ENCODE results near the gene DOHH. TPM values are rescaled to one million over a fixed set of nuclear protein-coding genes. Genes with fewer than 3 reads are reported as not detected.

Gene DOHH
- total RNA-seq, 1 experiment from 2014 or later = 22.3 TPM

DNA sequence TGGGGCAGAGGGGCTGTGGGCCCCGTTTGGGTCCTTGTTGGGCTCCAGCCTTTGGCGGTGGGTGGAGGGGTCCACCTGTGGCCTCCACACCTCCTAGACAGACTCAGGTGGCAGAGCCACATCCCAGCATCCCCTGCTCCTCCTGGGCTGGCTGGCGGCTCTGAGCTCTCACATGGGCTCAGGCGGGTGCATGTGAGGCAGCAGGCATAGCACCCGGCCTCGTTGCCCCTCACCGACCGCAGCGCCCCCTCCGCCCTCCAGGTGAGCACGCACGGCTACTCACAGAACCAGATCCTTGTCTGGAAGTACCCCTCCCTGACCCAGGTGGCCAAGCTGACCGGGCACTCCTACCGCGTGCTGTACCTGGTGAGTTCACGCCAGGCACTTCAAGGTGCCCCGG lies 32.6 kb upstream of the DOHH start:
- Histone ChIP-seq H3K4me1 (ENCODE audit: insufficient read depth, low read length, poor library complexity, severe bottlenecking) (no peaks in the 10 kb centered on the region), H3K9me3 (ENCODE audit: low read depth, low read length, poor library complexity, severe bottlenecking) (no peaks in the 10 kb centered on the region), H3K27ac (ENCODE audit: low read depth, low read length, poor library complexity, severe bottlenecking) (no peak overlapping the region), H3K27me3 (replicated peaks; ENCODE audit: insufficient read depth, low read depth, low read length, poor library complexity) (no peaks in the 10 kb centered on the region), H3K4me3 (ENCODE audit: low read depth, low read length, poor library complexity, severe bottlenecking) (no peak overlapping the region), H3K36me3 (ENCODE audit: insufficient read depth, low read length, poor library complexity, severe bottlenecking) (peaks cover 65% of the 10 kb centered on the region)
- TF ChIP-seq EZH2 (IDR thresholded peaks at IDR 0.05; ENCODE audit: borderline replicate concordance, low read depth, low read length, poor library complexity, severe bottlenecking) = no peak
- no peak for TF ChIP-seq CTCF (conservative IDR thresholded peaks at IDR 0.05; ENCODE audit: low read depth, low read length)
- intact Hi-C loops (cut with micrococcal nuclease; ENCODE audit: unreplicated experiment) = no loop called here
- ChIA-PET CTCF (no interaction called here), POLR2A (ENCODE audit: low non-redundant PET) (no interaction called here)
- BruUV-seq (replicated peaks) = no TSS peak
- no peak for DNase-seq (ENCODE audit: low spot score)

DNA sequence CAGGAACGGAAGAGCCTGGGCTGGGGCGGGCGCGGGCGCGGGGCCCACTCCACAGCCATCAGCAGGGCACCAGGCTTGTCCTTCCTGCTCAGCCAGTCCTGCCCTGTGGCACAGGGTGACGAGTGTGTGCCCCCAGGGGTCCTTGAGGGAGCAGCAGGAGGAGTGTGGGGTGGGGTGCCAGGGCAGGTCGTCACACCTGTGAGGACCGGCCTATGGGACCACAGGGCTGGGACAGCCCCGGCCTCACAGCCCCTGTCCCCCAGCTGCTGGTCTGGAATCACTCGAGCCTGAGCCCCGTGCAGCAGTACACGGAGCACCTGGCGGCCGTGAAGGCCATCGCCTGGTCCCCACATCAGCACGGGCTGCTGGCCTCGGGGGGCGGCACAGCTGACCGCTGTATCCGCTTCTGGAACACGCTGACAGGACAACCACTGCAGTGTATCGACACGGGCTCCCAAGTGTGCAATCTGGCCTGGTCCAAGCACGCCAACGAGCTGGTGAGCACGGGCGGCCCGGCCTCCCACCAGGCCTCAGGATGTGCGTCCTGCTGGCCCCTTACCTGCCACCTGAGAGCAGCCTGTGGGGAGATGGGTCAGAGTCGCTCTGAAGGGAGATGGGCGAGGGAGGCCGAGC lies 31.8 kb upstream of the DOHH start:
- Histone ChIP-seq H3K27me3 (replicated peaks; ENCODE audit: insufficient read depth, low read depth, low read length, poor library complexity) (no peaks in the 10 kb centered on the region), H3K4me1 (ENCODE audit: insufficient read depth, low read length, poor library complexity, severe bottlenecking) (no peaks in the 10 kb centered on the region), H3K9me3 (ENCODE audit: low read depth, low read length, poor library complexity, severe bottlenecking) (no peaks in the 10 kb centered on the region), H3K36me3 (ENCODE audit: insufficient read depth, low read length, poor library complexity, severe bottlenecking) (peaks cover 71% of the 10 kb centered on the region), H3K4me3 (ENCODE audit: low read depth, low read length, poor library complexity, severe bottlenecking) (no peak overlapping the region), H3K27ac (ENCODE audit: low read depth, low read length, poor library complexity, severe bottlenecking) (no peak overlapping the region)
- DNase-seq (ENCODE audit: low spot score) = no peak
- intact Hi-C loops (cut with micrococcal nuclease; ENCODE audit: unreplicated experiment) = no loop called here
- ChIA-PET POLR2A (ENCODE audit: low non-redundant PET) (no interaction called here), CTCF (no interaction called here)
- no TSS peak for BruUV-seq (replicated peaks)
- no peak for TF ChIP-seq EZH2 (IDR thresholded peaks at IDR 0.05; ENCODE audit: borderline replicate concordance, low read depth, low read length, poor library complexity, severe bottlenecking)
- TF ChIP-seq CTCF (conservative IDR thresholded peaks at IDR 0.05; ENCODE audit: low read depth, low read length) = no peak

- ChIA-PET POLR2A (ENCODE audit: low non-redundant PET) (no interaction called here), CTCF (no interaction called here)
- intact Hi-C loops (cut with micrococcal nuclease; ENCODE audit: unreplicated experiment) = no loop called here
- no peak for TF ChIP-seq EZH2 (IDR thresholded peaks at IDR 0.05; ENCODE audit: borderline replicate concordance, low read depth, low read length, poor library complexity, severe bottlenecking)
- TF ChIP-seq CTCF (conservative IDR thresholded peaks at IDR 0.05; ENCODE audit: low read depth, low read length) = no peak
- Histone ChIP-seq H3K27me3 (replicated peaks; ENCODE audit: insufficient read depth, low read depth, low read length, poor library complexity) (no peaks in the 10 kb centered on the region), H3K36me3 (ENCODE audit: insufficient read depth, low read length, poor library complexity, severe bottlenecking) (peaks cover 75% of the 10 kb centered on the region), H3K4me1 (ENCODE audit: insufficient read depth, low read length, poor library complexity, severe bottlenecking) (no peaks in the 10 kb centered on the region), H3K27ac (ENCODE audit: low read depth, low read length, poor library complexity, severe bottlenecking) (no peak overlapping the region), H3K4me3 (ENCODE audit: low read depth, low read length, poor library complexity, severe bottlenecking) (no peak overlapping the region), H3K9me3 (ENCODE audit: low read depth, low read length, poor library complexity, severe bottlenecking) (no peaks in the 10 kb centered on the region)
- DNase-seq (ENCODE audit: low spot score) = no peak
- BruUV-seq (replicated peaks) = no TSS peak
Measured at GRCh38 chr19:3531716-3532115, 31.2 kb upstream of the DOHH start.

Data from A673 (cell line).